ENCODE results near the gene ACOX3. TPM values are rescaled to one million over a fixed set of nuclear protein-coding genes. Genes with fewer than 3 reads are reported as not detected.

ACOX3 gene
- total RNA-seq, 4 donors from 2014 or later: 19.0 to 32.9 (median 22.1) TPM

- no peaks in the 10 kb centered on the region for H3K27me3 ChIP-seq
- H3K9me3 ChIP-seq: no peaks in the 10 kb centered on the region
- no peak overlapping the region for H3K4me3 ChIP-seq
- TF ChIP-seq POLR2A (IDR thresholded peaks at IDR 0.05): no peak
- DNase-seq (peak; percentile 56 to 64), ATAC-seq (peak; percentile 85 to 91)
- intact Hi-C loops (cut with DNase I; ENCODE audit: low total_unique reads): no loop called here
- in situ Hi-C loops (cut with MboI; ENCODE audit: low sequenced_read_pairs in 4 of 4): no loop called here
- H3K36me3 ChIP-seq: no peaks in the 10 kb centered on the region
- peak overlapping the region; percentile 69 to 83 (median 76) for H3K27ac ChIP-seq
- peaks cover 22% of the 10 kb centered on the region in 2 donors for H3K4me1 ChIP-seq
Observed at GRCh38 chr4:8380511-8381415, 59.8 kb downstream of the ACOX3 start.

- ATAC-seq (no peak), DNase-seq (no peak)
- intact Hi-C loops (cut with DNase I; ENCODE audit: low total_unique reads) (no loop called here), in situ Hi-C loops (cut with MboI; ENCODE audit: low sequenced_read_pairs in 4 of 4) (no loop called here)
- Histone ChIP-seq H3K27ac (peak overlapping the region in 2 of 4 donors; percentile 69 to 83), H3K36me3 (no peaks in the 10 kb centered on the region), H3K4me3 (no peak overlapping the region), H3K27me3 (no peaks in the 10 kb centered on the region), H3K9me3 (no peaks in the 10 kb centered on the region), H3K4me1 (peaks cover 22% of the 10 kb centered on the region in 2 donors)
- TF ChIP-seq CTCF (IDR thresholded peaks at IDR 0.05 in 4 of 5, conservative IDR thresholded peaks at IDR 0.05 in 1 of 5) (no peak), POLR2A (IDR thresholded peaks at IDR 0.05) (no peak)
Observed at GRCh38 chr4:8379771-8380170, 60.8 kb downstream of the ACOX3 start.

GRCh38 chr4:8379281-8379680, 61.2 kb downstream of the ACOX3 start:
- H3K36me3 ChIP-seq: no peaks in the 10 kb centered on the region
- intact Hi-C loops (cut with DNase I; ENCODE audit: low total_unique reads) (no loop called here), in situ Hi-C loops (cut with MboI; ENCODE audit: low sequenced_read_pairs in 4 of 4) (no loop called here)

GRCh38 chr4:8378776-8379175, 61.7 kb downstream of the ACOX3 start:
- in situ Hi-C loops (cut with MboI; ENCODE audit: low sequenced_read_pairs in 4 of 4): no loop called here
- Histone ChIP-seq H3K9me3 (no peaks in the 10 kb centered on the region), H3K27ac (no peak overlapping the region), H3K4me1 (peaks cover 18% of the 10 kb centered on the region in 2 donors), H3K4me3 (no peak overlapping the region), H3K36me3 (no peaks in the 10 kb centered on the region), H3K27me3 (no peaks in the 10 kb centered on the region)
- DNase-seq (no peak), ATAC-seq (no peak)
- intact Hi-C loops (cut with DNase I; ENCODE audit: low total_unique reads): no loop called here
- no peak for TF ChIP-seq POLR2A (IDR thresholded peaks at IDR 0.05)
- TF ChIP-seq CTCF (IDR thresholded peaks at IDR 0.05 in 4 of 5, conservative IDR thresholded peaks at IDR 0.05 in 1 of 5): no peak

More at GRCh38 chr4:8379281-8379680, 61.2 kb downstream of the ACOX3 start:
- Histone ChIP-seq H3K4me1 (peaks cover 22% of the 10 kb centered on the region in 2 donors), H3K27ac (peak overlapping the region in 1 of 4 donors; percentile 83), H3K9me3 (no peaks in the 10 kb centered on the region), H3K4me3 (no peak overlapping the region), H3K27me3 (no peaks in the 10 kb centered on the region)
- no peak for DNase-seq
- no peak for ATAC-seq
- TF ChIP-seq CTCF (IDR thresholded peaks at IDR 0.05 in 4 of 5, conservative IDR thresholded peaks at IDR 0.05 in 1 of 5) (no peak), POLR2A (IDR thresholded peaks at IDR 0.05) (no peak)

- ATAC-seq (no peak), DNase-seq (no peak)
- H3K36me3 ChIP-seq: no peaks in the 10 kb centered on the region
- no peak for TF ChIP-seq CTCF (IDR thresholded peaks at IDR 0.05 in 4 of 5, conservative IDR thresholded peaks at IDR 0.05 in 1 of 5)
- no peak for TF ChIP-seq POLR2A (IDR thresholded peaks at IDR 0.05)
- H3K4me3 ChIP-seq: no peak overlapping the region
- intact Hi-C loops (cut with DNase I; ENCODE audit: low total_unique reads) (no loop called here), in situ Hi-C loops (cut with MboI; ENCODE audit: low sequenced_read_pairs in 4 of 4) (no loop called here)
- H3K4me1 ChIP-seq: peaks cover 16 to 18% of the 10 kb centered on the region in 2 donors
- H3K27ac ChIP-seq: no peak overlapping the region
- H3K27me3 ChIP-seq: no peaks in the 10 kb centered on the region
- no peaks in the 10 kb centered on the region for H3K9me3 ChIP-seq
Observed at GRCh38 chr4:8378101-8378724, 62.3 kb downstream of the ACOX3 start.
